ENCODE data around the gene CHCT1.
A peak's percentile ranks its signal among the peaks of the same experiment; 100 is the strongest.

The CHCT1 gene

GRCh38 chr17:60435244-60436167 is 13.2 kb downstream of the CHCT1 start:
- Histone ChIP-seq H3F3A (ENCODE audit: insufficient read depth, low read length) (no peaks in the 10 kb centered on the region), H3K79me2 (ENCODE audit: insufficient read depth, low read length) (no peaks in the 10 kb centered on the region), H3K36me3 (ENCODE audit: insufficient read depth, low read length) (no peaks in the 10 kb centered on the region; the same call in 1 of the 2 replicates), H3K9me3 (ENCODE audit: low read length) (peaks cover 10% of the 10 kb centered on the region), H2AFZ (ENCODE audit: low read length) (no peak overlapping the region), H3K9me2 (ENCODE audit: low read depth, low read length) (no peaks in the 10 kb centered on the region), H3K4me1 (ENCODE audit: insufficient read depth, low read length, severe bottlenecking) (peaks cover 36% of the 10 kb centered on the region), H3K27me3 (ENCODE audit: insufficient read depth, low read length) (peaks cover 3% of the 10 kb centered on the region; the same call in 1 of the 2 replicates), H3K9ac (ENCODE audit: low read length) (no peak overlapping the region), H4K20me1 (ENCODE audit: insufficient read depth, low read length) (no peaks in the 10 kb centered on the region), H3K4me2 (ENCODE audit: low read length) (no peak overlapping the region), H3K27ac (ENCODE audit: low read depth, low read length, poor library complexity, severe bottlenecking) (no peak overlapping the region), H3K4me3 (ENCODE audit: low read depth, low read length, poor library complexity, severe bottlenecking) (no peak overlapping the region)
- TF ChIP-seq CTCF (IDR thresholded peaks at IDR 0.05; ENCODE audit: low read length) (peak; percentile 92), EZH2 (IDR thresholded peaks at IDR 0.05; ENCODE audit: borderline replicate concordance, low read length) (no peak)

DNA sequence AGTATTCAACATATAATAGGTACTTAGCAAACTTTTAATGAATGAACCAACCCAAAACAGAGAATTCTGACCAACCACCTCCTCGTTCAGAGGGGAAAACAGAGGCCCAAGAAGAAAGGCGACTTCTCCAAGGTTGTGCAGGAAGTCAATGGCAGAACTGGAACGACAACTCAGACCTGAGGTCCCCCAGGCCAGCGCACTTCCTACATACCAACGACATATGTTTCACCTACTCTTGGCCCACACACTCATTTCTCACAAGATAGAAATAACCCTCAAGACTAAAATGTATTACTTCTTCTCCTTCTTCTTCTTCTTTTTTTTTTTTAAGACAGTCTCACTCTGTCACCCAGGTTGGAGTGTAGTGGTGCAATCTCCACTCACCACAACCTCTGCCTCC is 14.4 kb downstream of the CHCT1 start:
- Histone ChIP-seq H3K36me3 (ENCODE audit: insufficient read depth, low read length) (no peaks in the 10 kb centered on the region; the same call in 1 of the 2 replicates), H4K20me1 (ENCODE audit: insufficient read depth, low read length) (no peaks in the 10 kb centered on the region), H3K9me3 (ENCODE audit: low read length) (peaks cover 10% of the 10 kb centered on the region), H3K79me2 (ENCODE audit: insufficient read depth, low read length) (no peaks in the 10 kb centered on the region), H3K27ac (ENCODE audit: low read depth, low read length, poor library complexity, severe bottlenecking) (peak overlapping the region; percentile 92), H3F3A (ENCODE audit: insufficient read depth, low read length) (no peaks in the 10 kb centered on the region), H2AFZ (ENCODE audit: low read length) (0 out of 2 replicates have a peak overlapping the region, but pooled peaks have one; percentile 22), H3K27me3 (ENCODE audit: insufficient read depth, low read length) (no peaks in the 10 kb centered on the region; the same call in 1 of the 2 replicates), H3K4me2 (ENCODE audit: low read length) (no peak overlapping the region), H3K9ac (ENCODE audit: low read length) (no peak overlapping the region), H3K4me1 (ENCODE audit: insufficient read depth, low read length, severe bottlenecking) (peaks cover 36% of the 10 kb centered on the region), H3K4me3 (ENCODE audit: low read depth, low read length, poor library complexity, severe bottlenecking) (no peak overlapping the region), H3K9me2 (ENCODE audit: low read depth, low read length) (no peaks in the 10 kb centered on the region)
- TF ChIP-seq EZH2 (IDR thresholded peaks at IDR 0.05; ENCODE audit: borderline replicate concordance, low read length) (no peak), CTCF (IDR thresholded peaks at IDR 0.05; ENCODE audit: low read length) (no peak)

DNA sequence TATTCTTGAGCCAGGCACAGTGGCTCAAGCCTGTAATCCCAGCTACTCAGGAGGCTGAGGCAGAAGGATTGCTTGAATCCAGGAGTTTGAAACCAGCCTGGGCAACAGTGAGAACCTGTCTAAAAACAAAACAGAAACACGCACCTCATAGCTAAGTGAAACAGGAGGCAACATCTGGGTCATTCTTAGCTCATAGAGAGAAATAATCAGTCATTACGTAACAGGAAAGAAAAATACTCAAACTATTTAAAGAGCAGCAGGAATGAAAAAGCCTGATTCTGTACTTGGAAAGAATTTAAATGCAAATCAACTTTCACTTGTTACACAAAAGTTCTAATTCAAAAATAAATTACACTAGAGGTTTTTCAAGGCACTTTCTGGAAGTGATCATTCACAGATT is 17.2 kb downstream of the CHCT1 start:
- peaks cover 36% of the 10 kb centered on the region for H3K4me1 ChIP-seq (ENCODE audit: insufficient read depth, low read length, severe bottlenecking)
- H3K79me2 ChIP-seq (ENCODE audit: insufficient read depth, low read length): no peaks in the 10 kb centered on the region
- H3K9me2 ChIP-seq (ENCODE audit: low read depth, low read length): no peaks in the 10 kb centered on the region
- no peak overlapping the region for H3K4me3 ChIP-seq (ENCODE audit: low read depth, low read length, poor library complexity, severe bottlenecking)
- no peak overlapping the region for H3K9ac ChIP-seq (ENCODE audit: low read length)
- no peaks in the 10 kb centered on the region for H4K20me1 ChIP-seq (ENCODE audit: insufficient read depth, low read length)
- no peaks in the 10 kb centered on the region for H3K36me3 ChIP-seq (ENCODE audit: insufficient read depth, low read length)
- 0 out of 2 replicates have a peak overlapping the region, but pooled peaks have one; percentile 89 for H2AFZ ChIP-seq (ENCODE audit: low read length)
- TF ChIP-seq CTCF (IDR thresholded peaks at IDR 0.05; ENCODE audit: low read length) (no peak), EZH2 (IDR thresholded peaks at IDR 0.05; ENCODE audit: borderline replicate concordance, low read length) (no peak)
- H3K9me3 ChIP-seq (ENCODE audit: low read length): no peaks in the 10 kb centered on the region
- H3F3A ChIP-seq (ENCODE audit: insufficient read depth, low read length): no peaks in the 10 kb centered on the region
- no peaks in the 10 kb centered on the region for H3K27me3 ChIP-seq (ENCODE audit: insufficient read depth, low read length)
- H3K4me2 ChIP-seq (ENCODE audit: low read length): peak overlapping the region; percentile 9; the same call in 1 of the 2 replicates
- H3K27ac ChIP-seq (ENCODE audit: low read depth, low read length, poor library complexity, severe bottlenecking): peak overlapping the region; percentile 41

Data from OCI-LY1 (cell line).